ENCODE measurements around the gene SMIM38.

The SMIM38 gene

DNA sequence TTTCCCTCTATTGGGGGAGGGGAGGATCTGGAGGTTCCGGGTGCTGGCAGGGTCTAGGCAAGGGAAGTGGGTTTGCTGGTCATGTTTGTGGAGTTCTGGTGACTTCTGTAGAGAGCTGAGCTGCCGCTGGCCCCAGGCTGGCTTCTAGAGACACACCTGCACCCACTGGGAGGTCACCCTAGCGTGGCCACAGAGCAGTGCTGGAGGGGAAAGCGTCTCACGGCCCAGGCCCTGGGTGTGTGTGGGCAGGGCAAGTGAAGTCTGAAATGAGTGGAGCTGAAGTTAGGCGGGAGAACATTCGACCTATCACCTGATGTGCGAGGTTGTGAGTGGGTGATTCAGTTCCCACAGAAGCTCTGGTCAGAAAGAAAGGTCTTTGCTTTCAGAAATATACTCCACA, 27.9 kb downstream of the SMIM38 start:
- H3K4me3 ChIP-seq = no peak overlapping the region
- H3K9ac ChIP-seq (ENCODE audit: insufficient read length) = no peak overlapping the region
- no peaks in the 10 kb centered on the region for H3K36me3 ChIP-seq (ENCODE audit: insufficient read depth, low read length)
- TF ChIP-seq EZH2 (IDR thresholded peaks at IDR 0.05) (no peak), POLR2AphosphoS5 (IDR thresholded peaks at IDR 0.05; ENCODE audit: borderline replicate concordance, low read depth, low read length) (no peak), FOXP2 (optimal IDR thresholded peaks at IDR 0.05; ENCODE audit: control extremely low read depth, extremely low read length, insufficient read depth) (no peak)
- H3K9me3 ChIP-seq (ENCODE audit: low read depth, low read length) = no peaks in the 10 kb centered on the region
- H3K27ac ChIP-seq = no peak overlapping the region
- DNase-seq (ENCODE audit: low read depth, low spot score) = no peak

DNA sequence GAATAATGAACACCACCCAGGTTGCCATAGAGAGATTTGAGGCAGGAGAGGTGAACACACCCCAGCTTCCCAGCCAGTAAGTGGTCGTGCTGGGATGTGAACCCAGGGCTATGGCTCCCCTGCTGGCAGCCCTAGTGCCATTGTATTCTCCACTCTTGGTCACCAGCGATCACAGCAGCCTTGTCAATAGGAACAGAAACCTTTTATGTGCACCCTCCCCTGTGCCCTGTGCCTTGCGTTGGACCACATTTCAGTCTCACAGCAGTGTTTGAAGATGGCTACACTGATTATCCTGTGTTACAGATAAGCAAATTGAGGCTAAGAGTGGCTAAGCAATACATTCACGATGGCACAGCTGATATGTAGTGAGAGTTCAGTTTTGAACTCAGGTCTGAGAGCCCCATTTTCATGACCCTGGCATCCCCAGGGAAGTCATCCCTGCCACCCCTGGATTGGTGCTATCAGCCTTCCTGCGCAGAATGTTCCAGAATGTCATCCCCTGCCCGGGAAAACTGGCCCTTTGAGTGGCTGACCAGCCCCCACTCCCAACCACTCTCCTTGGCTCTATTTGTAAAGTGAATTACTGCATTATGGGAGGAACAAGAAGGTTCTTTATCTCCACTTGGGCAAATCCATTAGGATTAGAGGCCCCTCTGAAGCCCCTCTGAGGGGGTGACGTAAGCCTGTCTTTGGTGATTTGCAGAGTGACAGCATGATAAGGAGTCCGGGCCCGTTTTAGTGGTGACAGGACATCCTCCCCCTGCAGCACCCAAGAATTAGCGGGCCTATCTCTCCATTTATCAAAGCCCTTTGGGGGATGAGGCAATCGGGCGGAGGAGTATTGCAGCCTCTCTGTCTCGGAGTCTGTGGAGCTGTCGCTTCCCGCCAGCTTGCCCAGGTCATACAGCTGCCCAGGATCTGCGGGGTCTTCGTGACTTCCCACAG, 30.9 kb downstream of the SMIM38 start:
- Histone ChIP-seq H3K36me3 (ENCODE audit: insufficient read depth, low read length) (no peaks in the 10 kb centered on the region), H3K27ac (no peak overlapping the region), H3K9me3 (ENCODE audit: low read depth, low read length) (no peaks in the 10 kb centered on the region), H3K9ac (ENCODE audit: insufficient read length) (no peak overlapping the region), H3K4me3 (no peak overlapping the region)
- TF ChIP-seq EZH2 (IDR thresholded peaks at IDR 0.05) (no peak), POLR2AphosphoS5 (IDR thresholded peaks at IDR 0.05; ENCODE audit: borderline replicate concordance, low read depth, low read length) (no peak), FOXP2 (optimal IDR thresholded peaks at IDR 0.05; ENCODE audit: control extremely low read depth, extremely low read length, insufficient read depth) (no peak)
- no peak for DNase-seq (ENCODE audit: low read depth, low spot score)

GRCh38 chr11:69187540-69188065, 31.9 kb downstream of the SMIM38 start:
- Histone ChIP-seq H3K9me3 (ENCODE audit: low read depth, low read length) (no peaks in the 10 kb centered on the region), H3K9ac (ENCODE audit: insufficient read length) (no peak overlapping the region), H3K36me3 (ENCODE audit: insufficient read depth, low read length) (no peaks in the 10 kb centered on the region), H3K27ac (no peak overlapping the region), H3K4me3 (no peak overlapping the region)
- no peak for DNase-seq (ENCODE audit: low read depth, low spot score)
- TF ChIP-seq EZH2 (IDR thresholded peaks at IDR 0.05) (no peak), FOXP2 (optimal IDR thresholded peaks at IDR 0.05; ENCODE audit: control extremely low read depth, extremely low read length, insufficient read depth) (no peak), POLR2AphosphoS5 (IDR thresholded peaks at IDR 0.05; ENCODE audit: borderline replicate concordance, low read depth, low read length) (no peak)

DNA sequence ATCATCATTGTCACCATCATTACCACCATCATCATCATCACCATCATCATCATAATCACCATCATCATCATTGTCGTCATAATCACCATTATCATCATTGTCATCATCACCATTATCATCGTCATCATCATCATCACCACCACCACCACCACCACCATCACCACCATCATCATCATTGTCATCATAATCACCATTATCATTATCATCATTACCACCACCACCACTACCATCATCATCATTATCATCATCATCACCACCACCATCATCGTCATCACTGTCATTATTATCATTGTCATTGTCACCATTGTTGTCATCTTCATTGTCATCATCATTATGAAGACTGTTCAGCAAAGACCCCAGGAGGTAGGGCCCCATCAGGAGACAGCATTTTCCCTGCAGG, 33.3 kb downstream of the SMIM38 start:
- Histone ChIP-seq H3K4me3 (no peak overlapping the region), H3K27ac (no peak overlapping the region), H3K36me3 (ENCODE audit: insufficient read depth, low read length) (no peaks in the 10 kb centered on the region), H3K9ac (ENCODE audit: insufficient read length) (no peak overlapping the region), H3K9me3 (ENCODE audit: low read depth, low read length) (no peaks in the 10 kb centered on the region)
- DNase-seq (ENCODE audit: low read depth, low spot score) = no peak
- no peak for TF ChIP-seq POLR2AphosphoS5 (IDR thresholded peaks at IDR 0.05; ENCODE audit: borderline replicate concordance, low read depth, low read length)
- no peak for TF ChIP-seq FOXP2 (optimal IDR thresholded peaks at IDR 0.05; ENCODE audit: control extremely low read depth, extremely low read length, insufficient read depth)
- TF ChIP-seq EZH2 (IDR thresholded peaks at IDR 0.05) = no peak

DNA sequence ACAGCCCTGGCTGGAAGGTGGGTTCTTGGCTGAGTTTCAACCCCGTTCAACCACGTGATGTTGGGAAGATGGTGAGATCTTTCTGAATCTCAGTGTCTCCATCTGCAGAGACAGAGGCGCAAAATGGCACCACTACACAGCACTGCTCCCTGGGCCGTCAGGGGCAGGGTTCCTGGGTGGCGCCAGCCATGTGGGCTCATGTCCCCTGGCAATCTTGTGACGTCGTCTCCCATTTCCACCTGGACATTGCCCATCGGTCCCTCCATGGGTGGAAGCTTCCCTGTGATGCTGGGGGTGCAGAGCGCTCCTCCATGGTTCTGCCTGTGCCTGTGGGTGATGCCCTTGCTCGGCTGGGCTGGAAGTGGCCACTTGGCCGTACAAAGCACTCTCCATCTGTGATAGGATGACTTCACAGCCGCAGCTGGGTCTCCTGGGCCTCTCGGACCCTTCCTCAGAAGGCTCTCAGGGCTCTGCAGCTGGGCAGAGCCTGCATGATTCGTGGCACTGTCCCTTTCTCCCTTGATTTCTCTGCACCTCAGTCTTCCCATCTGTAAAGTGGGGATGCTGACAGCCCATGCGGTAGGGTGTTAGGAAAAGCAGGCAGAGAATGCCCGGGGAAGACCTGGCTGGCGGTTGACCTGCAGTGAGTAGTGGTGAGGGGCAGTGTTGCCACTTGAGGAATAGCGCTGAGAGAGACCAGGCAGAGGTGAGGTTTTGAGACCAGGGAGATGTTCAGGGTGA, 35.2 kb downstream of the SMIM38 start:
- no peaks in the 10 kb centered on the region for H3K36me3 ChIP-seq (ENCODE audit: insufficient read depth, low read length)
- H3K27ac ChIP-seq = no peak overlapping the region
- H3K4me3 ChIP-seq = no peak overlapping the region
- TF ChIP-seq FOXP2 (optimal IDR thresholded peaks at IDR 0.05; ENCODE audit: control extremely low read depth, extremely low read length, insufficient read depth) (no peak), EZH2 (IDR thresholded peaks at IDR 0.05) (no peak), POLR2AphosphoS5 (IDR thresholded peaks at IDR 0.05; ENCODE audit: borderline replicate concordance, low read depth, low read length) (no peak)
- no peaks in the 10 kb centered on the region for H3K9me3 ChIP-seq (ENCODE audit: low read depth, low read length)
- H3K9ac ChIP-seq (ENCODE audit: insufficient read length) = no peak overlapping the region
- no peak for DNase-seq (ENCODE audit: low read depth, low spot score)

GRCh38 chr11:69192301-69192721, 36.6 kb downstream of the SMIM38 start:
- no peak for DNase-seq (ENCODE audit: low read depth, low spot score)
- TF ChIP-seq POLR2AphosphoS5 (IDR thresholded peaks at IDR 0.05; ENCODE audit: borderline replicate concordance, low read depth, low read length) (no peak), EZH2 (IDR thresholded peaks at IDR 0.05) (no peak), FOXP2 (optimal IDR thresholded peaks at IDR 0.05; ENCODE audit: control extremely low read depth, extremely low read length, insufficient read depth) (no peak)
- H3K9me3 ChIP-seq (ENCODE audit: low read depth, low read length) = no peaks in the 10 kb centered on the region
- no peak overlapping the region for H3K27ac ChIP-seq
- no peaks in the 10 kb centered on the region for H3K36me3 ChIP-seq (ENCODE audit: insufficient read depth, low read length)
- no peak overlapping the region for H3K9ac ChIP-seq (ENCODE audit: insufficient read length)
- H3K4me3 ChIP-seq = no peak overlapping the region

DNA sequence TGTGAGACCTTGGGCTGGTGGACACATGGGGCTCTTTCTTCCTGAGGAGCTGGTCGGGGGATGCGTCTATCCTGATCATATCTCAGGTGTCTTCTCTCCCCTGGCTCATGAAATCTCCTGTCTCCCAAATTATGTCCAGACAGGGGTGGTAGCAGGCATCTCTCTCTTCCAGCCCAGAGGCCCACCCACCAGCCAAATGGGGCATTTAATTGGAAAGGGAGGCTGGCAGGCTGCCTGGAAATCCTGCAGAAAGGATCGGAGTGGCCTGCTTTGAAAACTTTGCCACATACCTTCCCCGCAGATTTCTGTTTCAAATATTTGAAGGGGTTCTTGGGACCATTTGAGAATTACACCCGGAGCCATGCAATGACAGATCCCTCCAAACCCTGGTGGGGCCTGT, 37.4 kb downstream of the SMIM38 start:
- H3K9ac ChIP-seq (ENCODE audit: insufficient read length) = no peak overlapping the region

GRCh38 chr11:69193629-69194028, 37.9 kb downstream of the SMIM38 start:
- H3K4me3 ChIP-seq = no peak overlapping the region
- H3K36me3 ChIP-seq (ENCODE audit: insufficient read depth, low read length) = no peaks in the 10 kb centered on the region
- no peak for DNase-seq (ENCODE audit: low read depth, low spot score)
- no peak overlapping the region for H3K9ac ChIP-seq (ENCODE audit: insufficient read length)
- peak overlapping the region; percentile 62; the same call in 1 of the 2 replicates for H3K27ac ChIP-seq
- TF ChIP-seq FOXP2 (optimal IDR thresholded peaks at IDR 0.05; ENCODE audit: control extremely low read depth, extremely low read length, insufficient read depth) (no peak), POLR2AphosphoS5 (IDR thresholded peaks at IDR 0.05; ENCODE audit: borderline replicate concordance, low read depth, low read length) (no peak), EZH2 (IDR thresholded peaks at IDR 0.05) (no peak)
- H3K9me3 ChIP-seq (ENCODE audit: low read depth, low read length) = no peaks in the 10 kb centered on the region

More for the DNA sequence above, 37.4 kb downstream of the SMIM38 start:
- Histone ChIP-seq H3K4me3 (no peak overlapping the region), H3K36me3 (ENCODE audit: insufficient read depth, low read length) (no peaks in the 10 kb centered on the region), H3K27ac (peak overlapping the region; percentile 62; the same call in 1 of the 2 replicates), H3K9me3 (ENCODE audit: low read depth, low read length) (no peaks in the 10 kb centered on the region)
- no peak for DNase-seq (ENCODE audit: low read depth, low spot score)
- no peak for TF ChIP-seq EZH2 (IDR thresholded peaks at IDR 0.05)
- TF ChIP-seq POLR2AphosphoS5 (IDR thresholded peaks at IDR 0.05; ENCODE audit: borderline replicate concordance, low read depth, low read length) = no peak
- no peak for TF ChIP-seq FOXP2 (optimal IDR thresholded peaks at IDR 0.05; ENCODE audit: control extremely low read depth, extremely low read length, insufficient read depth)
